GM10266 (cell line): Measurements from ENCODE around the gene PLAAT1.

ENCODE experiments used
- DNase-seq: peaks from one replicate; pipeline ENCODE4 v3.0.0; 2012; ENCODE audit errors: extremely low spot score
- CTCF ChIP-seq: IDR thresholded peaks from 2 replicates; pipeline ENCODE4 v1.5.1; 2012; ENCODE audit warnings: mild to moderate bottlenecking, low read depth; ENCODE audit not compliant: control insufficient read depth, insufficient read depth; ENCODE audit errors: missing control alignments

The PLAAT1 gene

GRCh38 chr3:193313061-193313958 is 72.3 kb downstream of the PLAAT1 start:
- no peak for TF ChIP-seq CTCF
- no peak for DNase-seq

GRCh38 chr3:193314161-193314560 is 73.1 kb downstream of the PLAAT1 start:
- no peak for TF ChIP-seq CTCF
- DNase-seq, result no peak

GRCh38 chr3:193317682-193318300 is 76.8 kb downstream of the PLAAT1 start:
- DNase-seq, result no peak
- no peak for TF ChIP-seq CTCF
